ENCODE measurements around the gene ECHDC1. TPM values are rescaled to one million over a fixed set of nuclear protein-coding genes. Genes with fewer than 3 reads are reported as not detected.
A peak's percentile ranks its signal among the peaks of the same experiment; 100 is the strongest.

Gene ECHDC1
- total RNA-seq, 4 donors from 2014 or later, result 51.9 to 91.0 (median 59.2) TPM

DNA sequence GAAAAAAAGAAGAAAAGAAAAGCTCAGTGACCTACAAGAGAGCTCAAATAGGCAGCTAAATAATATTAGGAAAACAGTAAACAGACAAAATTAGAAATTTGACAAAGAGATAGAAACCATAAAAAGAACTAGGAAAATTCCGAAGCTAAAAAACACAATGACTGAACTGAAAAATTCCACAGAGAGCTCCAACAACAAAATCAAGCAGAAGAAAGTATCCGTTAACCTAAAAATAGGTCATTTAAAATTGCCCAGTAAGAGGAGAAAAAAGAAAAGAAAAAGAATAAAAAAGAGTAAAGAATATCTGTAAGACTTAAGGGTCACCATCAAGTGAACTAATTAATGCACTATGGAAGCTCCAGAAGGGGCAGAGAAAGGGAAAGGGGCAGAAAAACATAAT lies 6.6 kb upstream of the ECHDC1 start:
- no peaks in the 10 kb centered on the region for H3K4me1 ChIP-seq
- 94 to 96% methylated on average over 2 of the region's 2 CpGs for WGBS, 2 donors
- peaks cover 0 to 48% (median 3%) of the 10 kb centered on the region in 4 donors for H3K9me3 ChIP-seq
- H3K4me3 ChIP-seq, result no peak overlapping the region
- H3K27me3 ChIP-seq, result no peaks in the 10 kb centered on the region
- no peak for DNase-seq (ENCODE audit: low spot score in 2 of 2)
- no peaks in the 10 kb centered on the region for H3K36me3 ChIP-seq
- no peak overlapping the region for H3K27ac ChIP-seq
- TF ChIP-seq, protein P1, sequence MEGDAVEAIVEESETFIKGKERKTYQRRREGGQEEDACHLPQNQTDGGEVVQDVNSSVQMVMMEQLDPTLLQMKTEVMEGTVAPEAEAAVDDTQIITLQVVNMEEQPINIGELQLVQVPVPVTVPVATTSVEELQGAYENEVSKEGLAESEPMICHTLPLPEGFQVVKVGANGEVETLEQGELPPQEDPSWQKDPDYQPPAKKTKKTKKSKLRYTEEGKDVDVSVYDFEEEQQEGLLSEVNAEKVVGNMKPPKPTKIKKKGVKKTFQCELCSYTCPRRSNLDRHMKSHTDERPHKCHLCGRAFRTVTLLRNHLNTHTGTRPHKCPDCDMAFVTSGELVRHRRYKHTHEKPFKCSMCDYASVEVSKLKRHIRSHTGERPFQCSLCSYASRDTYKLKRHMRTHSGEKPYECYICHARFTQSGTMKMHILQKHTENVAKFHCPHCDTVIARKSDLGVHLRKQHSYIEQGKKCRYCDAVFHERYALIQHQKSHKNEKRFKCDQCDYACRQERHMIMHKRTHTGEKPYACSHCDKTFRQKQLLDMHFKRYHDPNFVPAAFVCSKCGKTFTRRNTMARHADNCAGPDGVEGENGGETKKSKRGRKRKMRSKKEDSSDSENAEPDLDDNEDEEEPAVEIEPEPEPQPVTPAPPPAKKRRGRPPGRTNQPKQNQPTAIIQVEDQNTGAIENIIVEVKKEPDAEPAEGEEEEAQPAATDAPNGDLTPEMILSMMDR (IDR thresholded peaks at IDR 0.05), result no peak
- TF ChIP-seq POLR2A (IDR thresholded peaks at IDR 0.05) (no peak), EP300 (IDR thresholded peaks at IDR 0.05) (no peak)

GRCh38 chr6:127348028-127348661 lies 4.7 kb upstream of the ECHDC1 start:
- H3K4me3 ChIP-seq, result no peak overlapping the region
- peaks cover 0 to 30% (median 0%) of the 10 kb centered on the region in 4 donors for H3K9me3 ChIP-seq
- TF ChIP-seq, protein P1 (IDR thresholded peaks at IDR 0.05), result no peak
- no peak for TF ChIP-seq EP300 (IDR thresholded peaks at IDR 0.05)
- no peak for TF ChIP-seq POLR2A (IDR thresholded peaks at IDR 0.05)
- no peaks in the 10 kb centered on the region for H3K36me3 ChIP-seq
- no peaks in the 10 kb centered on the region for H3K27me3 ChIP-seq
- H3K27ac ChIP-seq, result no peak overlapping the region
- no peak for DNase-seq (ENCODE audit: low spot score in 2 of 2)
- H3K4me1 ChIP-seq, result peaks cover 0 to 7% (median 3%) of the 10 kb centered on the region in 4 donors
- 93 to 96% methylated on average over 10 of the region's 10 CpGs for WGBS, 2 donors

DNA sequence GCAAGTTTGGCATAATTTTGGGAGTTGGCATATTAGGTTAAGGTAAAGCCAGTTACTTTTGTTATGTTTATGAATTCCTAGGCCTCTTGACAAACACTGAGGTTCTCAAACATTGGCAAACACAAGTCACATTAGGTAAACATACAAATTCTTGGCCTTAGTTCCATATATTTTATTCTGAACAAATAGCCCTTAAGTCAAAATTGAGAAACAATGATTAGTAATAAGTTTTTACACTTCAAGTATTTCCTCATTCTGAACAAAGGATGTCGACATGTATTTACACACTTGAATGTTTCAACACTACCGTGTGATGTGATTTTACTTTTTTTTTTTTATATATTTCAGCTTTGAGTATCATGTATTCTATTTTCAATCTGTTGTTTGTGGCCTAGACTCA lies 3.8 kb upstream of the ECHDC1 start:
- Histone ChIP-seq H3K9me3 (peaks cover 0 to 28% (median 0%) of the 10 kb centered on the region in 4 donors), H3K27me3 (no peaks in the 10 kb centered on the region), H3K4me1 (peaks cover 0 to 11% (median 7%) of the 10 kb centered on the region in 4 donors), H3K36me3 (no peaks in the 10 kb centered on the region), H3K27ac (no peak overlapping the region), H3K4me3 (no peak overlapping the region)
- 76 to 81% methylated on average over 2 of the region's 2 CpGs for WGBS, 2 donors
- TF ChIP-seq, protein P1 (IDR thresholded peaks at IDR 0.05), result no peak
- peak in 1 of 2 donors; percentile 44 for TF ChIP-seq EP300 (IDR thresholded peaks at IDR 0.05)
- no peak for TF ChIP-seq POLR2A (IDR thresholded peaks at IDR 0.05)
- no peak for DNase-seq (ENCODE audit: low spot score in 2 of 2)

DNA sequence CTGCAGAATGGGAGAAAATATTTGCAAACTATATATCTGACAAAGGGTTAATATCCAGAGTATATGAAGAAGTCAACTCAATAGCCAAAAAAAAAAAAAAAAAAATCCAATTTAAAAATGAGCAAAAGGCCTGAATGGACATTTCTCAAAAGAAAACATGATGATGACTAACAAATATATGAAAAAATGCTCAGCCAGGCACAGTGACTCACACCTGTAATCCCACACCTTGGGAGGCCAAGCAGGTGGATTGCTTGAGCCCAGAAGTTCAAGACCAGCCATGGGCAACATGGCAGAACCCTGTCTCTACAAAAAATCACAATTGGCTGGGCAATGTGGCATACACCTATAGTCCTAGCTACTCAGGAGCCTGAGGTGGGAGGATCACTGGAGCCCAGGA lies 2.1 kb upstream of the ECHDC1 start:
- DNase-seq (ENCODE audit: low spot score in 2 of 2), result no peak
- no peak overlapping the region for H3K27ac ChIP-seq
- H3K36me3 ChIP-seq, result no peaks in the 10 kb centered on the region
- H3K27me3 ChIP-seq, result no peaks in the 10 kb centered on the region
- TF ChIP-seq POLR2A (IDR thresholded peaks at IDR 0.05) (no peak), EP300 (IDR thresholded peaks at IDR 0.05) (no peak)
- TF ChIP-seq, protein P1 (IDR thresholded peaks at IDR 0.05), result no peak
- H3K4me1 ChIP-seq, result peaks cover 0 to 27% (median 21%) of the 10 kb centered on the region in 4 donors
- no peak overlapping the region for H3K4me3 ChIP-seq
- H3K9me3 ChIP-seq, result peaks cover 0 to 21% (median 0%) of the 10 kb centered on the region in 4 donors

GRCh38 chr6:127343809-127344659 lies 625 bp upstream of the ECHDC1 start:
- Histone ChIP-seq H3K27ac (peak overlapping the region; percentile 55 to 86 (median 81)), H3K9me3 (peaks cover 0 to 6% (median 0%) of the 10 kb centered on the region in 4 donors), H3K27me3 (no peaks in the 10 kb centered on the region), H3K4me3 (peak overlapping the region; percentile 52 to 74 (median 57)), H3K4me1 (peaks cover 0 to 42% (median 26%) of the 10 kb centered on the region in 4 donors), H3K36me3 (no peaks in the 10 kb centered on the region)
- peak in 1 of 2 donors; percentile 8 for DNase-seq (ENCODE audit: low spot score in 2 of 2)
- WGBS, 2 donors, result 9 to 10% methylated on average over 24 of the region's 24 CpGs
- TF ChIP-seq, protein P1 (IDR thresholded peaks at IDR 0.05), result no peak
- no peak for TF ChIP-seq POLR2A (IDR thresholded peaks at IDR 0.05)
- no peak for TF ChIP-seq EP300 (IDR thresholded peaks at IDR 0.05)
